ENCODE measurements around the gene CXADR.
A peak's percentile ranks its signal among the peaks of the same experiment; 100 is the strongest.

CXADR gene

GRCh38 chr21:17578162-17578561 lies 65.3 kb downstream of the CXADR start:
- Histone ChIP-seq H3K9me3 (ENCODE audit: control insufficient read depth, low read length) (no peaks in the 10 kb centered on the region), H3K27me3 (replicated peaks; ENCODE audit: control insufficient read depth, insufficient read depth, low read length) (no peaks in the 10 kb centered on the region), H3K4me1 (ENCODE audit: control insufficient read depth, insufficient read depth, low read length) (no peaks in the 10 kb centered on the region), H3K36me3 (ENCODE audit: control insufficient read depth, insufficient read depth, low read length, severe bottlenecking) (no peaks in the 10 kb centered on the region), H3K9ac (ENCODE audit: low read length) (no peak overlapping the region), H3K4me3 (ENCODE audit: low read length) (no peak overlapping the region)
- no peak for DNase-seq (ENCODE audit: low read depth)

DNA sequence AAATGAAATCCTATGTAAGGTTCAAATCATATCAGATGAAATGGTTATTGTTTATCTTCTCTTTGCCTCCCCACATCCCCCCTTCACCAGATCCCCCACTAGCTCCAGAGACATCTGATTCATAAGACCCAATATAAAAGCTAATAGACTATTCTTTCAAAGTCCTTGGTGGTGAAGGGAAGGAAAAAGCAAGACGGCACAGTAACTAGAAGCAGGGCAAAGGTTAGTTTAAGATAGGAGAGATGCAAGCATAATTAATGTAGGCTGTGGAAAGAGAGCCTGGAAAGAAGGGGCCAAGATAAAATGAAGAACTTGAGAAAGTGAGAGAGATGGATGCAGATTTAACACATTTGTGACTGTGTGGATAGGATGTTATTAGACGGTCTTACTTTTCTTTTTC lies 66.0 kb downstream of the CXADR start:
- H3K36me3 ChIP-seq (ENCODE audit: control insufficient read depth, insufficient read depth, low read length, severe bottlenecking), result no peaks in the 10 kb centered on the region
- H3K4me3 ChIP-seq (ENCODE audit: low read length), result no peak overlapping the region
- no peaks in the 10 kb centered on the region for H3K27me3 ChIP-seq (replicated peaks; ENCODE audit: control insufficient read depth, insufficient read depth, low read length)
- no peak overlapping the region for H3K9ac ChIP-seq (ENCODE audit: low read length)
- H3K4me1 ChIP-seq (ENCODE audit: control insufficient read depth, insufficient read depth, low read length), result no peaks in the 10 kb centered on the region
- no peak for DNase-seq (ENCODE audit: low read depth)
- H3K9me3 ChIP-seq (ENCODE audit: control insufficient read depth, low read length), result no peaks in the 10 kb centered on the region

DNA sequence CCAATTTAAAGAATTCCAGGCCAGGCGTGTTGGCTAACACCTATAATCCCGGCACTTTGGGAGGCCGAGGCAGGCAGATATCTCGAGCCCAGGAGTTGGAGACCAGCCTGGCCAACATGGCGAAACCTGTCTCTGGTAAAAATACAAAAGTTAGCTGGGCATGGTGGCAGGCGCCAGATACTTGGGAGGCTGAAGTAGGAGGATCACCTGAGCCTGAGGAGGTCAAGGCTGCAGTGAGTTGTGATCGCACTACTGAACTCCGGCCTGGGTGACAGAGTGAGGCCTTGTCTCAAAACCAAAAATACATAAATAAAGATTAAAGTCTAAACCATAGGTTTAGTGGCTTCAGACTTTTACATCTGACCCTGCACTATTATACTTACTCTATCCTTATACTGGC lies 67.5 kb downstream of the CXADR start:
- Histone ChIP-seq H3K4me3 (ENCODE audit: low read length) (no peak overlapping the region), H3K27me3 (replicated peaks; ENCODE audit: control insufficient read depth, insufficient read depth, low read length) (no peaks in the 10 kb centered on the region), H3K36me3 (ENCODE audit: control insufficient read depth, insufficient read depth, low read length, severe bottlenecking) (no peaks in the 10 kb centered on the region), H3K9me3 (ENCODE audit: control insufficient read depth, low read length) (no peaks in the 10 kb centered on the region), H3K9ac (ENCODE audit: low read length) (no peak overlapping the region), H3K4me1 (ENCODE audit: control insufficient read depth, insufficient read depth, low read length) (no peaks in the 10 kb centered on the region)
- no peak for DNase-seq (ENCODE audit: low read depth)

- Histone ChIP-seq H3K27me3 (replicated peaks; ENCODE audit: control insufficient read depth, insufficient read depth, low read length) (no peaks in the 10 kb centered on the region), H3K9me3 (ENCODE audit: control insufficient read depth, low read length) (no peaks in the 10 kb centered on the region), H3K4me3 (ENCODE audit: low read length) (no peak overlapping the region), H3K36me3 (ENCODE audit: control insufficient read depth, insufficient read depth, low read length, severe bottlenecking) (no peaks in the 10 kb centered on the region), H3K9ac (ENCODE audit: low read length) (no peak overlapping the region), H3K4me1 (ENCODE audit: control insufficient read depth, insufficient read depth, low read length) (no peaks in the 10 kb centered on the region)
- no peak for DNase-seq (ENCODE audit: low read depth)
Observed at GRCh38 chr21:17583898-17584297, 71.1 kb downstream of the CXADR start.

GRCh38 chr21:17585875-17586450 lies 73.1 kb downstream of the CXADR start:
- peaks cover 9% of the 10 kb centered on the region for H3K4me1 ChIP-seq (ENCODE audit: control insufficient read depth, insufficient read depth, low read length)
- H3K9me3 ChIP-seq (ENCODE audit: control insufficient read depth, low read length), result no peaks in the 10 kb centered on the region
- H3K9ac ChIP-seq (ENCODE audit: low read length), result no peak overlapping the region
- H3K36me3 ChIP-seq (ENCODE audit: control insufficient read depth, insufficient read depth, low read length, severe bottlenecking), result no peaks in the 10 kb centered on the region
- H3K4me3 ChIP-seq (ENCODE audit: low read length), result no peak overlapping the region
- DNase-seq (ENCODE audit: low read depth), result peak; percentile 85
- no peaks in the 10 kb centered on the region for H3K27me3 ChIP-seq (replicated peaks; ENCODE audit: control insufficient read depth, insufficient read depth, low read length)

DNA sequence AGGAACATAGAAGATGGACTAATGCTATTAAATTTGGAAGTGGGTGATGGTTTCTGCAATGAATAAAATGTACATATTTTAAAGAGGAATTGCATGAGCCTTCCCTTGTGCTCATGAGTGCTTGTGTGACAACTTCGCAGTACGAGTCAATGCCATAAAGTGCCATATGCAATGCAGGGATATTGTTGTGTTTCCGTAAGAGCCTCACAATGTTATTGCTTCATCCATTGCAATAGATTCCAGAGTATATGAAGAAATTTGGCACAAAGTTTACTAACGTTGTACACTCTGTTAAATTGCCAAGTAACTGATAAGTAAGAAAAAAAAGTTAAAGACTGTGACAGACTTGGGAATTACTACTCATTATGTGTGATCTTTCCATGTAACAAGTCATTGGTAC lies 77.6 kb downstream of the CXADR start:
- peak; percentile 3 for DNase-seq (ENCODE audit: low read depth)
- Histone ChIP-seq H3K27me3 (replicated peaks; ENCODE audit: control insufficient read depth, insufficient read depth, low read length) (no peaks in the 10 kb centered on the region), H3K36me3 (ENCODE audit: control insufficient read depth, insufficient read depth, low read length, severe bottlenecking) (peaks cover 32% of the 10 kb centered on the region), H3K9me3 (ENCODE audit: control insufficient read depth, low read length) (no peaks in the 10 kb centered on the region), H3K9ac (ENCODE audit: low read length) (no peak overlapping the region), H3K4me3 (ENCODE audit: low read length) (no peak overlapping the region), H3K4me1 (ENCODE audit: control insufficient read depth, insufficient read depth, low read length) (peaks cover 13% of the 10 kb centered on the region)

GRCh38 chr21:17597680-17598079 lies 84.8 kb downstream of the CXADR start:
- Histone ChIP-seq H3K27me3 (replicated peaks; ENCODE audit: control insufficient read depth, insufficient read depth, low read length) (no peaks in the 10 kb centered on the region), H3K9ac (ENCODE audit: low read length) (no peak overlapping the region), H3K9me3 (ENCODE audit: control insufficient read depth, low read length) (no peaks in the 10 kb centered on the region), H3K36me3 (ENCODE audit: control insufficient read depth, insufficient read depth, low read length, severe bottlenecking) (peaks cover 85% of the 10 kb centered on the region), H3K4me3 (ENCODE audit: low read length) (no peak overlapping the region), H3K4me1 (ENCODE audit: control insufficient read depth, insufficient read depth, low read length) (peaks cover 5% of the 10 kb centered on the region)
- DNase-seq (ENCODE audit: low read depth), result no peak

- Histone ChIP-seq H3K9ac (ENCODE audit: low read length) (no peak overlapping the region), H3K9me3 (ENCODE audit: control insufficient read depth, low read length) (no peaks in the 10 kb centered on the region), H3K27me3 (replicated peaks; ENCODE audit: control insufficient read depth, insufficient read depth, low read length) (no peaks in the 10 kb centered on the region), H3K4me1 (ENCODE audit: control insufficient read depth, insufficient read depth, low read length) (peaks cover 11% of the 10 kb centered on the region), H3K4me3 (ENCODE audit: low read length) (no peak overlapping the region), H3K36me3 (ENCODE audit: control insufficient read depth, insufficient read depth, low read length, severe bottlenecking) (peaks cover 84% of the 10 kb centered on the region)
- DNase-seq (ENCODE audit: low read depth), result no peak
Observed at GRCh38 chr21:17598437-17598836, 85.6 kb downstream of the CXADR start.

- no peak overlapping the region for H3K4me3 ChIP-seq (ENCODE audit: low read length)
- H3K9ac ChIP-seq (ENCODE audit: low read length), result no peak overlapping the region
- peaks cover 16% of the 10 kb centered on the region for H3K4me1 ChIP-seq (ENCODE audit: control insufficient read depth, insufficient read depth, low read length)
- DNase-seq (ENCODE audit: low read depth), result peak; percentile 63
- no peaks in the 10 kb centered on the region for H3K9me3 ChIP-seq (ENCODE audit: control insufficient read depth, low read length)
- peaks cover 75% of the 10 kb centered on the region for H3K36me3 ChIP-seq (ENCODE audit: control insufficient read depth, insufficient read depth, low read length, severe bottlenecking)
- H3K27me3 ChIP-seq (replicated peaks; ENCODE audit: control insufficient read depth, insufficient read depth, low read length), result no peaks in the 10 kb centered on the region
Observed at GRCh38 chr21:17602874-17603273, 90.0 kb downstream of the CXADR start.

GRCh38 chr21:17607684-17608083 lies 94.8 kb downstream of the CXADR start:
- Histone ChIP-seq H3K4me1 (ENCODE audit: control insufficient read depth, insufficient read depth, low read length) (peaks cover 24% of the 10 kb centered on the region), H3K9ac (ENCODE audit: low read length) (no peak overlapping the region), H3K36me3 (ENCODE audit: control insufficient read depth, insufficient read depth, low read length, severe bottlenecking) (peaks cover 49% of the 10 kb centered on the region), H3K4me3 (ENCODE audit: low read length) (no peak overlapping the region), H3K27me3 (replicated peaks; ENCODE audit: control insufficient read depth, insufficient read depth, low read length) (no peaks in the 10 kb centered on the region), H3K9me3 (ENCODE audit: control insufficient read depth, low read length) (no peaks in the 10 kb centered on the region)
- DNase-seq (ENCODE audit: low read depth), result no peak

DNA sequence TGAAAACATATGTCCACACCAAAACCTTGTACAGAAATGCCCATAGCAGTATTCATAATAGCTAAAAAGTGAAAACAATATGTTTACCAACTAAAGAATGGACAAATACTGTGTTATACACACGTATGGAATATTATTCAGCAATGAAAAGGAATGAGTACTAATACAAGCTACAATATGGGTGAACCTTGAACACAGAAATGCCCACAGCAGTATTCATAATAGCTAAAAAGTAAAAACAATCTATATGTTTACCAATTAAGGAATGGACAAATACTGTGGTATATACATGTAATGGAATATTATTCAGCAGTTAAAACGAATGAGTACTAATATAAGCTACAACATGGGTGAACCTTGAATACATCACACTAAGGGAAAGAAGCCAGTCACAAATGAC lies 96.8 kb downstream of the CXADR start:
- no peak overlapping the region for H3K9ac ChIP-seq (ENCODE audit: low read length)
- H3K9me3 ChIP-seq (ENCODE audit: control insufficient read depth, low read length), result no peaks in the 10 kb centered on the region
- peak overlapping the region; percentile 92 for H3K4me3 ChIP-seq (ENCODE audit: low read length)
- H3K4me1 ChIP-seq (ENCODE audit: control insufficient read depth, insufficient read depth, low read length), result peaks cover 22% of the 10 kb centered on the region
- peaks cover 31% of the 10 kb centered on the region for H3K36me3 ChIP-seq (ENCODE audit: control insufficient read depth, insufficient read depth, low read length, severe bottlenecking)
- DNase-seq (ENCODE audit: low read depth), result no peak
- H3K27me3 ChIP-seq (replicated peaks; ENCODE audit: control insufficient read depth, insufficient read depth, low read length), result no peaks in the 10 kb centered on the region

DNA sequence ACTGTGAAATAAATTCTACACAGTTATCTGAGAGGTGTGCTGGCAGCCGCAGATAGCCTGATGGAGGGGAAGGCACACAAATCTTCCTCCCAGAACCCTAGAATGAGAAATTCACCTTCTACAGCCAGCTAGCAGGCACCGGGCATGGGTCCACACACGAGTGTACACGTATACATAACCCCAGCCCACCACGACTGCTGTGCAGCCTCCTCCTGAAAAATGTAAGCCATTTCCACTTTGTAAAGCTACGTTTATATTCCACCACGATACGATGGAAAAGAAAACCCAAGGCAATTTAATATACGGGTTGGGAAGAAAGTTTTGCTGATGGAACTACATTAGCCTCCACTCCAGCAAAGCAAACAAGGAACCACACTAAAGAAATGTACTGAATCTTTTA lies 98.1 kb downstream of the CXADR start:
- Histone ChIP-seq H3K9me3 (ENCODE audit: control insufficient read depth, low read length) (no peaks in the 10 kb centered on the region), H3K4me3 (ENCODE audit: low read length) (peak overlapping the region; percentile 92), H3K9ac (ENCODE audit: low read length) (peak overlapping the region; percentile 90), H3K4me1 (ENCODE audit: control insufficient read depth, insufficient read depth, low read length) (peaks cover 22% of the 10 kb centered on the region), H3K36me3 (ENCODE audit: control insufficient read depth, insufficient read depth, low read length, severe bottlenecking) (peaks cover 19% of the 10 kb centered on the region), H3K27me3 (replicated peaks; ENCODE audit: control insufficient read depth, insufficient read depth, low read length) (no peaks in the 10 kb centered on the region)
- DNase-seq (ENCODE audit: low read depth), result peak; percentile 46

Data from adipocyte (in vitro differentiated cells).